Activated CD8-positive, alpha-beta memory T cell treated with anti-CD3 and anti-CD28 coated beads, Interleukin-2, amount 10 ng/mL, durations not matched to agents 7 days and 5 days (primary cell): ENCODE results near the gene ANO10. TPM values are rescaled to one million over a fixed set of nuclear protein-coding genes. Genes with fewer than 3 reads are reported as not detected.
"Not testable (repeated sequence)": the region's sequence is repeated elsewhere in the genome, so short reads cannot be mapped to it uniquely, and the experiment has no call there.

ENCODE experiments used
- ATAC-seq: fragments of 150-1000 bp; cut with Tn5 transposase; one replicate; pipeline ENCODE4 v1.10.0; 2021; ENCODE audit warnings: moderate library complexity
- CTCF ChIA-PET: fragments of 350-600 bp; sonication (Branson Sonifier 250); formaldehyde crosslinking; loops from one replicate; lab custom pipeline; 2021; ENCODE audit warnings: antibody characterized with exemption; lab: Charles Lee
- DNase-seq: peaks from one replicate; pipeline ENCODE4 v3.0.0-alpha.2; 2020
- H3K27ac Mint-ChIP-seq: one replicate; pipeline ENCODE4 v1.8.0; 2021; ENCODE audit warnings: mild to moderate bottlenecking, mixed read lengths
- H3K27me3 Mint-ChIP-seq: one replicate; pipeline ENCODE4 v1.8.0; 2021; ENCODE audit warnings: mixed read lengths
- H3K36me3 Mint-ChIP-seq: one replicate; pipeline ENCODE4 v1.8.0; 2021; ENCODE audit warnings: mild to moderate bottlenecking, mixed read lengths
- H3K4me1 Mint-ChIP-seq: one replicate; pipeline ENCODE4 v1.8.0; 2021; ENCODE audit warnings: mixed read lengths
- H3K4me3 Mint-ChIP-seq: one replicate; pipeline ENCODE4 v1.8.0; 2021; ENCODE audit warnings: mild to moderate bottlenecking, moderate library complexity, mixed read lengths
- H3K9me3 Mint-ChIP-seq: one replicate; pipeline ENCODE4 v1.8.0; 2022; ENCODE audit warnings: low read depth, mixed read lengths
- total RNA-seq, 2 experiments: library from RNA; stranded (reverse); gene quantifications; one replicate each; pipeline ENCODE4 v1.2.3, GENCODE V29; 2021

The ANO10 gene
- total RNA-seq, 2 experiments from 2014 or later, result 10.7 to 13.1 TPM

DNA sequence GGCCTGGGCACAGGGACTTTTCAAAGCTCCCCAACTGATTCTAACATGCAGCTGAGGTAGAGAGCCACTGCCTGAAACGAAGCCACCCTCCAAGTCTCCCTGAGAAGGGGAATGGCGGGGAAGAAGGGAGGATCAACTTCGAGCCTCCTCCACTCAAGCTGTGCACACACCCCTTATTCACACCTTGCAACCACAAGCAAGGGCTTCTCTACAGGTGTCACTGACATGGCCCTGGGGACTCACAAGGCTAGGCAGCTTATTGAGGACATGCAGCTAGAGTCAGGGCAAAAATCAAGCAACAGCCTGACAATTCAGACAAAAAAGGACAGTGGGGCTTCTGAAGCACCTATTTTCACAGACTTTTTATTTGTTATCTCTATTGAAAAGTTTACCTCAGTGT is 250.3 kb downstream of the ANO10 start:
- no peak for ATAC-seq
- Mint-ChIP-seq H3K36me3 (no peaks in the 10 kb centered on the region), H3K4me1 (no peaks in the 10 kb centered on the region), H3K27me3 (no peaks in the 10 kb centered on the region), H3K27ac (no peak overlapping the region), H3K9me3 (no peaks in the 10 kb centered on the region), H3K4me3 (no peak overlapping the region)
- CTCF ChIA-PET, result no interaction called here
- DNase-seq, result no peak

DNA sequence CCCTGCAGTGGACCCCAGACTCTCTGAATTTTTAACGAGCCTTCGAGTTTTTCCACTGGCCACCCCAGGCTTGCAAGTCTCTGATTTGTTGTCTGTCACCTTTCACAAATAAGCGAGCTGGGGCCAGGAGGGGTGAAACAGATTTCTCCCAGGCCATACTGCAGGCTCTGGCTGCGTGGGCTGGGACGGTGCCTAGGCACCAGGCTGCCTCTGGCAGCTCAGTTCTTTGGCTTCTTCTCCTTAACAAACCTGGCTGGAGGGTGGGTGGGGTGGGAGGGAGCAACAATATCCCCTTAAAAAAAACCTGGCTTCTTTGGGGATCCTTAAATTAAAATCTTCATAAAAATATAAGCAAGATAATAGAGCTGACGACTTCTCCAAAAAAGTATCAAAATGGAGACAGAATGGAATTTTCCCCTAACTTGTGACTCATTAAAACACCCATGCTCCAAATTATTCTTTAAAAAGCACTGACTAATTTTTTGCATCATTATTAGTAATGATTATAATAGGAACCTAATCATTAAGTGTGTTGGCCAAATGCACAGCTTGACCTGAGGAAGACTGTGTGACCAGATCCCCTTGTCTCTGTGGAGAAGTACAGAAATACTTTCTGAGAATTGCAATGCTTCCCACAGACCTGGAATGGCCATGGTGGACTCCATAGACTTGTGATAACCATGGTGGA is 251.4 kb downstream of the ANO10 start:
- Mint-ChIP-seq H3K9me3 (no peaks in the 10 kb centered on the region), H3K27me3 (no peaks in the 10 kb centered on the region), H3K4me3 (no peak overlapping the region), H3K4me1 (no peaks in the 10 kb centered on the region), H3K27ac (no peak overlapping the region), H3K36me3 (no peaks in the 10 kb centered on the region)
- ATAC-seq, result no peak
- no peak for DNase-seq
- CTCF ChIA-PET, result no interaction called here

DNA sequence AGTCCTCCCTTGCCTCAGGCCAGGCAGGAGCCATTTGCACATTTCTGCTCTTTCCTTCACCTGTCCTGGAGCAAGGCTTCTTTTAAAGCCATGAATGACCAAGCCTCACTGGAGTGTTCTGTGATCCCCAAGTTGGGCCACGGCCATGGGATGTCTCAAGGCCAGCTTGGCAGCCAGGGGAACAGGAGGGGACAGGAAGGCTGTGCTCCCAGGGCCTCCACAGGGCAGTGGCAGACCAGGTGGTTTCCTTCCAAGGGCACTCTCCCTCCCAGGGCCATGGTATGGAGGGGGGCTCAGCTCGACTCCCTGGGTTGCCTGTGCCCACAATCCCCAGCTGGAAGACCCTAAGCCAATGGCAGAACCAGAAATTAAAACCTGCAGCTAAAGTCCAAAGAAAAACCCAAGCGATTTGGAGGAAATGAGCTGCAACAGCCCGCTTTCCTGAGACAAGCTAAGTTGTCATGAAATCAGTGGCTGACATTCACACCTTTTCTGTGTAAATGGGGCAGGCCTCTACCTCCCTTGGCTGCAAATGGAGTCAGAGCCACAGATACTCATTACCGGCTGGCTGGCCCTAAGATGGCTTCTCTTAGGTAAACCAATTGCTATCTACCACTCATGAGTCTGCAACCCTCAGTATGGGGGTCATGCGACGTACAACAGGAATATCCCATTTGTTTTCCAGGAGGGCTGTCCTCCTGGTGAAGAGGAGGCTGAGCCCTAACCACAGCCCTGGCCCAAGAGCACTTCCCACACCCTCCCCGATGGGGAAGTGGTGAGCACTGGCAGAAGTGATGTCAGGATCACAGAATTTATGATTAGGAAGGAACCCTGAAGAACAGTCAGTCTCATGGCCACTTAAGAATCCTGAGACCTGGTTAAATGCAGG is 252.2 kb downstream of the ANO10 start:
- no peak overlapping the region for H3K27ac Mint-ChIP-seq
- ATAC-seq, result no peak
- H3K4me1 Mint-ChIP-seq, result no peaks in the 10 kb centered on the region
- no peaks in the 10 kb centered on the region for H3K36me3 Mint-ChIP-seq
- CTCF ChIA-PET, result no interaction called here
- no peaks in the 10 kb centered on the region for H3K27me3 Mint-ChIP-seq
- DNase-seq, result peak; percentile 34
- H3K9me3 Mint-ChIP-seq, result no peaks in the 10 kb centered on the region
- no peak overlapping the region for H3K4me3 Mint-ChIP-seq

DNA sequence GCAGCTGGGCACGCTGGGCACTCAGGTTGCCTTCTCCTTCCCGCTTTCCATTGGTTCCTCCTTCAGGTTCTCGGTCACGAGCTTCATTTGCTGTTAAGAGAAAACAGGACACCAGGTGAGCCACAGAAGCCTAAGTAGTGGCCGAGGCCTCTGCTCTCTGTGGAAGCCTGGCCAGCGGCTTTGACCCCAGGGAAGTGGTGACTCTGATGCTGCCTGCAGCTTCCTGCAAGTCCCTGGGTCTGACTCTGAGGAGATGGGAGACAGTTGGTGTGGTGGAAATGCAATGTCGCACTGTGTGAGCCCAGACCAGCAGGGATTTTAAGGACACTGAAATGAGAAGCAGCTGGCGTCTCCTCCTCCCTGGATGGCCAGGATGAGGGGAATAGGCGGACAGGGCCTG is 254.9 kb downstream of the ANO10 start:
- CTCF ChIA-PET, result interaction anchor here (0.9 kb wide), 1 partner anchor 11 kb away, joined by 4 read pairs; no protein-coding TSS in a partner anchor
- H3K27ac Mint-ChIP-seq, result no peak overlapping the region
- ATAC-seq (no peak), DNase-seq (no peak)
- H3K9me3 Mint-ChIP-seq, result no peaks in the 10 kb centered on the region
- no peaks in the 10 kb centered on the region for H3K36me3 Mint-ChIP-seq
- no peaks in the 10 kb centered on the region for H3K27me3 Mint-ChIP-seq
- no peaks in the 10 kb centered on the region for H3K4me1 Mint-ChIP-seq
- H3K4me3 Mint-ChIP-seq, result no peak overlapping the region

DNA sequence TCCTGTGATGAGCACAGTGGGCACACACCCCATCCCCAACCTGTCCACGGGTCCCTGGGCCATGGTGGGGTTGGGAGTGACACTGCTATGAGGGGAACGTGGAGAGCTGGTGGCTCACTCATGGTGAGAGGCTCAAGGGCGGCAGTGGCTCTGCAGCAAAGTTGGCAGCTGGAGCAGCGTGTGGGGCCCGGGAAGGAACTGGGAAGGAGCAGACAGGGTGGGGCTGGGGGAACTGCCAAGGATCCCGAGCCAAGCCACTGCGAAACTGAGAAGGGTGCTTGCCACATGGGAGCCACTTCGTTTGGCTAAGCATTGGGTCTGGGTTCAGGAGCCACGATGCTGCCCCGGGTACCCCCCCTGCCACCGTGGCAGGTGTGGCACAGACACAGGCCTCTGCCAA is 255.3 kb downstream of the ANO10 start:
- H3K27ac Mint-ChIP-seq, result no peak overlapping the region
- H3K9me3 Mint-ChIP-seq, result no peaks in the 10 kb centered on the region
- peak; percentile 36 for DNase-seq
- no peaks in the 10 kb centered on the region for H3K27me3 Mint-ChIP-seq
- no peaks in the 10 kb centered on the region for H3K36me3 Mint-ChIP-seq
- ATAC-seq, result no peak
- H3K4me1 Mint-ChIP-seq, result no peaks in the 10 kb centered on the region
- no peak overlapping the region for H3K4me3 Mint-ChIP-seq
- CTCF ChIA-PET, result interaction anchor here (0.6 to 0.9 kb wide), 2 partner anchors 12 to 33 kb away, joined by 4 to 7 read pairs; no protein-coding TSS in a partner anchor

DNA sequence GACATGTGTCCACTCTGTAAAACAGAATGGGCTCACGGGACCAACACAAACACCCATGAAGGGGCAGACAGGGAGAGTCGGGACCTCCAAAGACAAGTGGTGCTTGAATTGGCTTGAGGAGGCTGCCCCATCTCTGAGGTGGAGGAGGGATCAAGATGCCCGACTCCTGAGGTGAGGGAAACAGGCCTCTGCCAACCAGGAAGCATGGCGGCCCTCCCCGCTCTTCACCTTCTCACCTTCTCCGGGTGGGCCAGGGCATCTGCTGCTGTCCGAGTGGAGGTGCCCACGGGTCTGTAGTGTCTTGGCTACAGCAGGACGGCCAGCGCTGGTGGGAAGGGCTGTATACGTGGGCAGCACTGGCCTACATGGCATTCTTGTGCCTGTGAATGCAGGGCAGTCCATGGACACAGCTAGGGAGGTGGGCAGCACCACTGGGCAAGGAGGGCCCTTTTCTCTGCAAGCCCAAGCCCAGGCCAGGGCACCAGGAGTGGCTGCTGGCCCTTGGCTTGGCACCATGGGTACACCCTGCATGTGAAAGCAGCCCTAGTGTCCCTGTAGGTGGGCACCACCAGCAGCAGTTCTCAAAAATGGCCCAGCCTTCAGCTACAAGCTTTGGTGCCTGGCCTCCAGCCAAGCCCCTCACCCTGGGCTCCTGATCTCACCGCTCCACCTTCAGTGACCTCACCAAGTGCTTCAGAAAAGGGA is 256.1 kb downstream of the ANO10 start:
- no peak for DNase-seq
- no peak overlapping the region for H3K27ac Mint-ChIP-seq
- CTCF ChIA-PET, result interaction anchor here (0.6 to 0.9 kb wide), 2 partner anchors 12 to 32 kb away, joined by 4 to 7 read pairs; no protein-coding TSS in a partner anchor

DNA sequence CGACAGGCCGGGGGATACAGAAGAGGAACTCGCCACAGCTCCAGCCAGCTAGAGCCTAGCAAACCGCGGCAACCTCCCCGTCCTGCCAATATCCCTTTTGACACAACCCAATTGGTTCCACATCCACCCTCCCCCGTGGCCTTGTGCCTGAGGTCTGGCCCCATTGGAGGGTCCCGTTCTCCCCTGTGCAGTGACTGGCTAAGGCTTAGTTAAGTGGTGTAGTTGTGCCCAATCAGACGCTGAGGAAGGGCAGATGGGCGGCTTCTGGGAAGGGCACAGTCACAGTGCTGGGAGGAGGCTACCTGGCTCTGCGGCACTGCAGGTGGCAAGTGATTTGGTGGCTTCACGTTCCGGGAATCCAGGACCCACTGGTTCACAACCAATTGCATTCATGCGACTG is 256.9 kb downstream of the ANO10 start:
- no peaks in the 10 kb centered on the region for H3K4me1 Mint-ChIP-seq
- DNase-seq (no peak), ATAC-seq (no peak)
- CTCF ChIA-PET, result no interaction called here
- no peaks in the 10 kb centered on the region for H3K9me3 Mint-ChIP-seq
- no peak overlapping the region for H3K4me3 Mint-ChIP-seq
- no peaks in the 10 kb centered on the region for H3K36me3 Mint-ChIP-seq
- H3K27me3 Mint-ChIP-seq, result no peaks in the 10 kb centered on the region
- H3K27ac Mint-ChIP-seq, result no peak overlapping the region

More for the DNA sequence above, 256.1 kb downstream of the ANO10 start:
- Mint-ChIP-seq H3K27me3 (no peaks in the 10 kb centered on the region), H3K9me3 (no peaks in the 10 kb centered on the region), H3K4me3 (no peak overlapping the region), H3K4me1 (no peaks in the 10 kb centered on the region), H3K36me3 (no peaks in the 10 kb centered on the region)
- no peak for ATAC-seq

DNA sequence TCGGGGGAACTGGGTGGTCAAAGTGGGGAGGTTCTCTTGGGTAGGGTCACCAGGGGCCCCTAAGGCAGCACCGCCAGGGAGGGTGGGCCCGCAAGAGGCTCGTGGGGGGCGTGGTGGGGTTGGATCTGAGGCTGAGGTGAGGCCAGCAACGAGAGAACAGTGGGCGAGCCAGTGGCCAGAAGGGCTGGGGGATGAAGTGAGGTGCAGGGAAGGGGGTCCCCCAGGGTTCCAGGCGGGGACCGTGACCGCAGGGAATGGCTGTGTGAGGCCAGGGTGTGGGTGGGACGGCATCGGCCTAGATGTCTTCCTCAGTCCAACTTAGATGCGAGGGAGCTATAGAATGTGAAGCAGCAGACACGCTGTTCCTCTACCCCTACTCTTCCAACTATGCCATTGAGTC is 257.3 kb downstream of the ANO10 start:
- no peaks in the 10 kb centered on the region for H3K9me3 Mint-ChIP-seq
- no peak overlapping the region for H3K27ac Mint-ChIP-seq
- no peaks in the 10 kb centered on the region for H3K36me3 Mint-ChIP-seq

DNA sequence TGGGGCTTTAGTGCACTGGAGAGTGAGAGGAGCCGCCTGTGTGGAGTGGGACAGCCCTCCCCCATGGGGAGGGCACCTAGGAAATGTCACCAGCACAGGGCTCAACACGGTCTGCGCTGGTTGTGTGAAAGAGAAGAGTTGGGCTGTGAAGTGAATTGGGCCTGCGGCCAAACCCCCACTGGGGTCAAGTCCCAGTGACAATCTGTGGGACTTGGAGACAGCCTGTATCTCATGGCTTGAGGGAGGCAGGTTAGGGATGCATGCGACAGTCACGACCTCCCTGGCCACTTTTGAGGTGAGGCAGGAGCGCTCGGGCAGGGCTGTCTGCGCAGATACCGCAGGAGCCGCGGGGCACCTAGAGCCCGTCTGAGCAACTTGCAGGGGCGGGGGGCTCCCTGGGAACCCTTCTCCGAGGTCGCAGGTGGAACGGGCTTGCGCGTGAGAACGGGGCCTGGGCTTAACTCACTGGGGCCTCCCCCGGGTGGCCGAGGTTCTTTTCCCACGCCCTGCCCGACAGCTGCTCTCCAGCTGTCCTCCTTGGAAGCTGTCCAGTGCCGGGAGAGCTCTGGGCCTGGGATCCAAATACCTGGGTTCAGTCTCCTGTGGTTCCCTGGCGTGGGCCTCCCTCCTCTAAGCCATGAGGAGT is 258.1 kb downstream of the ANO10 start:
- CTCF ChIA-PET, result interaction anchor here (1.3 kb wide), 1 partner anchor 12 kb away, joined by 3 read pairs; no protein-coding TSS in a partner anchor
- Mint-ChIP-seq H3K27me3 (no peaks in the 10 kb centered on the region), H3K9me3 (no peaks in the 10 kb centered on the region), H3K4me3 (no peak overlapping the region), H3K36me3 (no peaks in the 10 kb centered on the region), H3K27ac (no peak overlapping the region), H3K4me1 (no peaks in the 10 kb centered on the region)
- ATAC-seq (no peak), DNase-seq (peak; percentile 31)

More for the DNA sequence above, 257.3 kb downstream of the ANO10 start:
- H3K4me3 Mint-ChIP-seq, result no peak overlapping the region
- DNase-seq (no peak), ATAC-seq (no peak)
- H3K4me1 Mint-ChIP-seq, result no peaks in the 10 kb centered on the region
- CTCF ChIA-PET, result no interaction called here
- H3K27me3 Mint-ChIP-seq, result no peaks in the 10 kb centered on the region

DNA sequence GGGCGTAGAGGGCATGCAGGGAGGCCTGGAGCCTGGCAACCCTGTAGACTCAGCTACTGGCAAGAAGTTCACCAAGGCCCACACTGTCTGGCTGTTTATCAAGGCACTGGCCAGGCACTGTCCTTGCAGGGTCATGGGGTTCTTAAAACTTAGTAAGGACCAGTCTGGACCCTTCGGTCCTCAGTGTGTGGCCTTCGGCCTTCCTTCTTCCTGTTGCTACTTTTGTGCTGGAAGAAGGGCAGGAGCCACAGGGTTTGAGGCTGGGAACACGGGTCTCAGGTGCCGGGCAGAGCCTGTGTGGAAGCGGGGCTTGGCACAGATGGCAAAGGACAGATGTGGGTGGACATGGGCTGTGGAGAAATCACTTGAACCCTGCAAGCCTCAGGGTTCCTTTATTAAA is 258.9 kb downstream of the ANO10 start:
- Mint-ChIP-seq H3K4me1 (no peaks in the 10 kb centered on the region), H3K9me3 (no peaks in the 10 kb centered on the region), H3K36me3 (no peaks in the 10 kb centered on the region), H3K27me3 (no peaks in the 10 kb centered on the region), H3K4me3 (no peak overlapping the region), H3K27ac (no peak overlapping the region)
- ATAC-seq, result no peak
- CTCF ChIA-PET, result interaction anchor here (1.3 kb wide), 1 partner anchor 13 kb away, joined by 3 read pairs; no protein-coding TSS in a partner anchor
- DNase-seq, result no peak

DNA sequence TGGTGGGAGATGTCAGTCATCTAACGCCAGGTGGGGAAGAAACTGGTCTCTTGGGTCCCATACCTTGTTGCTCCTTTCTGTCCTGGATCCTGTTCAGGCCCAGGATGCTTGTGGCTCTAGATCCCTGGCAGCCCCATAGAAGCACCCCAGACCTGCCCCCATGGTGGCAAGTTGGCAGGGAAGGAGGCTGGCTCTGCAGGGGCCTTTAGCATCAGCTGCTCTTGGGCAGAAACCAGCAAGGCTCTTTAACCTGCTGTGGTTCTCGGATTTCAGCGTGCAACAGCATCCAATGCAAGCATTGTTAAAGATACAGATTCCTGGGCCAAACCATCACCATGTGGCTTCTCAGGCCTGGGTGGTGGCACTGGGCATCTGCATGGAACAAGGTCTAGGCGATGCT is 259.6 kb downstream of the ANO10 start:
- CTCF ChIA-PET, result no interaction called here
- peaks cover 3% of the 10 kb centered on the region for H3K36me3 Mint-ChIP-seq
- no peak overlapping the region for H3K4me3 Mint-ChIP-seq
- H3K27me3 Mint-ChIP-seq, result no peaks in the 10 kb centered on the region
- DNase-seq, result peak; percentile 35
- H3K4me1 Mint-ChIP-seq, result no peaks in the 10 kb centered on the region
- H3K27ac Mint-ChIP-seq, result no peak overlapping the region
- peaks cover 5% of the 10 kb centered on the region for H3K9me3 Mint-ChIP-seq
- no peak for ATAC-seq

DNA sequence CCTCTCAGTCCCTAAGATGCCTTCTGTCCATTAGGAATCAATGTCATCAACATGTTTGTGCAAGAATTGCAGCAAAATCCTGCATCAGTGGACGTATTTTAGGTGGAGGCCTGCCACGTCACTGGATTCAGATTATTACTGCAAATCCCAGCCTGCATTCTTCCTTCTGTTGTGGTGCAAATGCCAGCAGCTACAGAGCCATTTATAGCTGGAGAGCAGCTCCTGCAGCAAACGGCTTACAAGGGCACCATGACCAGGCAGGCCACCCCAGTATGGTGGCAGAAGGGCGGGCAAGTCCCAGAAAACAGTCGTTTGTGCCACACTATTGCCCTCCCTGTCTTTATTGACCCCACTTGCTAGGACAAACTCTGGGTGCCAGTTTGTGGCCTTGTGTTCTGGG is 260.7 kb downstream of the ANO10 start:
- no peak overlapping the region for H3K27ac Mint-ChIP-seq
- DNase-seq, result no peak
- peaks cover 5% of the 10 kb centered on the region for H3K9me3 Mint-ChIP-seq
- H3K4me1 Mint-ChIP-seq, result no peaks in the 10 kb centered on the region
- H3K36me3 Mint-ChIP-seq, result peaks cover 8% of the 10 kb centered on the region
- no peak overlapping the region for H3K4me3 Mint-ChIP-seq
- H3K27me3 Mint-ChIP-seq, result no peaks in the 10 kb centered on the region
- CTCF ChIA-PET, result interaction anchor here (1.0 kb wide), 1 partner anchor 17 kb away, joined by 3 read pairs; no protein-coding TSS in a partner anchor
- no peak for ATAC-seq

DNA sequence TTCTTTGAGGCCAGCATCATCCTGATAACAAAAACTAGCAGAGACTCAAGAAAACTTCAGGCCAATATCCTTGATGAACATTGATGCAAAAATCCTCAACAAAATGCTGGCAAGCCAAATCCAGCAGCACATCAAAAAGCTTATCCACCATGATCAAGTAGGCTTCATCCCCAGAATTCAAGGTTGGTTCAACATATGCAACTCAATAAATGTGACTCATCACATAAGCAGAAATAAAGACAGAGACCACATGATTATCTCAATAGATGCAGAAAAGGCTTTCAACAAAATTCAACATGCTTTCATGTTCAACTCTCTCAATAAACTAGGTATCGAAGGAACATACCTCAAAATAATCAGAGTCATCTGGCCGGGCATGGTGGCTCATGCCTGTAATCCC is 265.8 kb downstream of the ANO10 start:
- H3K27ac Mint-ChIP-seq, H3K27me3 Mint-ChIP-seq, H3K4me1 Mint-ChIP-seq, DNase-seq, H3K4me3 Mint-ChIP-seq, ATAC-seq: not testable (repeated sequence)
- CTCF ChIA-PET, result interaction anchor here (0.8 kb wide), 1 partner anchor 33 kb away, joined by 3 read pairs; no protein-coding TSS in a partner anchor
- Mint-ChIP-seq H3K9me3 (peaks cover 41% of the 10 kb centered on the region), H3K36me3 (peaks cover 57% of the 10 kb centered on the region)
